ENCODE data around the gene PPM1H. TPM values are rescaled to one million over a fixed set of nuclear protein-coding genes. Genes with fewer than 3 reads are reported as not detected.
A peak's percentile ranks its signal among the peaks of the same experiment; 100 is the strongest.

PPM1H gene
- total and polyA plus RNA-seq, 7 donors: 0.92 to 4.3 (median 3.0) TPM

- Histone ChIP-seq H3K4me3 (no peak overlapping the region), H3K4me1 (peaks cover 0 to 9% (median 0%) of the 10 kb centered on the region in 4 donors), H3K36me3 (no peaks in the 10 kb centered on the region), H3K9me3 (no peaks in the 10 kb centered on the region), H3K27ac (no peak overlapping the region), H3K27me3 (no peaks in the 10 kb centered on the region)
- intact Hi-C loops (cut with DNase I): no loop called here
- no peak for DNase-seq
- WGBS, 2 donors: 94 to 95% methylated on average over 2 of the region's 2 CpGs
- TF ChIP-seq EP300 (IDR thresholded peaks at IDR 0.05) (no peak), POLR2AphosphoS5 (IDR thresholded peaks at IDR 0.05) (no peak), POLR2A (IDR thresholded peaks at IDR 0.05) (no peak)
- TF ChIP-seq, protein P1, sequence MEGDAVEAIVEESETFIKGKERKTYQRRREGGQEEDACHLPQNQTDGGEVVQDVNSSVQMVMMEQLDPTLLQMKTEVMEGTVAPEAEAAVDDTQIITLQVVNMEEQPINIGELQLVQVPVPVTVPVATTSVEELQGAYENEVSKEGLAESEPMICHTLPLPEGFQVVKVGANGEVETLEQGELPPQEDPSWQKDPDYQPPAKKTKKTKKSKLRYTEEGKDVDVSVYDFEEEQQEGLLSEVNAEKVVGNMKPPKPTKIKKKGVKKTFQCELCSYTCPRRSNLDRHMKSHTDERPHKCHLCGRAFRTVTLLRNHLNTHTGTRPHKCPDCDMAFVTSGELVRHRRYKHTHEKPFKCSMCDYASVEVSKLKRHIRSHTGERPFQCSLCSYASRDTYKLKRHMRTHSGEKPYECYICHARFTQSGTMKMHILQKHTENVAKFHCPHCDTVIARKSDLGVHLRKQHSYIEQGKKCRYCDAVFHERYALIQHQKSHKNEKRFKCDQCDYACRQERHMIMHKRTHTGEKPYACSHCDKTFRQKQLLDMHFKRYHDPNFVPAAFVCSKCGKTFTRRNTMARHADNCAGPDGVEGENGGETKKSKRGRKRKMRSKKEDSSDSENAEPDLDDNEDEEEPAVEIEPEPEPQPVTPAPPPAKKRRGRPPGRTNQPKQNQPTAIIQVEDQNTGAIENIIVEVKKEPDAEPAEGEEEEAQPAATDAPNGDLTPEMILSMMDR (IDR thresholded peaks at IDR 0.05): no peak
Observed at GRCh38 chr12:62651138-62651537, 283.8 kb downstream of the PPM1H start.

DNA sequence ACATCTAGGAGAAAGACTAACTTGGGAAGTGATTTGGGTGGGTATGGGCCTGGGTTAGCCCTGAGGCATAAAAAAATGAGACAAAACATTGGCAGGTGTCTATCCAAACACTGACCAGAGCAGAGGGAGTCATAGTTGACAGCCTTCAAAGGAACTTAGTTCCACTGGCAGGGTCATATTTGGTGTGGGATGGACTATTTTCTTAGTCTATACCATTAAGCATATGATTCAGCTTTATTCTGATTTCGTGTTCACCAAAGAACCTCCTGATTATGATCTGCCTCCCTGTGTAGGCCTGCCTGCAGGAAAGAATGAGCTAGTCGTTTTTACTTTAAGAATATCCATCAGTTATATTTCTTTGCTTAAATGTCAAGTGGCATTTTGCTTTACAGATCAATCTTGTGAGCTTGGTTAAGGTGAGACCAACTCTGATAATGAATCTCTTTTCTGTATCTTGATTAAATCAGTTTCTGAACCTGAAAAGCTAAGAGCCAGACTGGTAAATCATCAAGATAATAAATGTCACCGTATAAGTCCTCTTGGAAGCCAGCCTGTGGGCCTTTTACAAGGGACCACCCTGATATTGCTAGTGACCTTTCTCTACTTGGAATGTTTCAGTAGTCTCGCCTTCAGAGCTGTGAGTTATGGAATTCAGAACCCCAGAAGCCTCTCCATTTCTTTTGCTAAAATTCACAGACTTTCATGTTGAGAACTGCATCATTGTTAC is 285.4 kb downstream of the PPM1H start:
- 74 to 75% methylated on average over 4 of the region's 4 CpGs for WGBS, 2 donors
- peaks cover 0 to 9% (median 0%) of the 10 kb centered on the region in 4 donors for H3K4me1 ChIP-seq
- TF ChIP-seq EP300 (IDR thresholded peaks at IDR 0.05) (no peak), POLR2AphosphoS5 (IDR thresholded peaks at IDR 0.05) (no peak), POLR2A (IDR thresholded peaks at IDR 0.05) (no peak)
- TF ChIP-seq, protein P1 (IDR thresholded peaks at IDR 0.05): no peak
- no peaks in the 10 kb centered on the region for H3K27me3 ChIP-seq
- no peaks in the 10 kb centered on the region for H3K36me3 ChIP-seq
- H3K9me3 ChIP-seq: no peaks in the 10 kb centered on the region
- no peak overlapping the region for H3K4me3 ChIP-seq
- no peak overlapping the region for H3K27ac ChIP-seq
- no peak for DNase-seq
- intact Hi-C loops (cut with DNase I): no loop called here

- peak; percentile 76 for DNase-seq
- WGBS, 2 donors: 64 to 66% methylated on average over 3 of the region's 3 CpGs
- Histone ChIP-seq H3K36me3 (no peaks in the 10 kb centered on the region), H3K9me3 (no peaks in the 10 kb centered on the region), H3K27ac (peak overlapping the region in 1 of 4 donors; percentile 18), H3K27me3 (no peaks in the 10 kb centered on the region), H3K4me3 (no peak overlapping the region), H3K4me1 (peaks cover 0 to 9% (median 0%) of the 10 kb centered on the region in 4 donors)
- intact Hi-C loops (cut with DNase I): no loop called here
- TF ChIP-seq EP300 (IDR thresholded peaks at IDR 0.05): no peak
- TF ChIP-seq POLR2A (IDR thresholded peaks at IDR 0.05): no peak
- TF ChIP-seq POLR2AphosphoS5 (IDR thresholded peaks at IDR 0.05): no peak
- TF ChIP-seq, protein P1 (IDR thresholded peaks at IDR 0.05): no peak
Observed at GRCh38 chr12:62647586-62647985, 287.4 kb downstream of the PPM1H start.

DNA sequence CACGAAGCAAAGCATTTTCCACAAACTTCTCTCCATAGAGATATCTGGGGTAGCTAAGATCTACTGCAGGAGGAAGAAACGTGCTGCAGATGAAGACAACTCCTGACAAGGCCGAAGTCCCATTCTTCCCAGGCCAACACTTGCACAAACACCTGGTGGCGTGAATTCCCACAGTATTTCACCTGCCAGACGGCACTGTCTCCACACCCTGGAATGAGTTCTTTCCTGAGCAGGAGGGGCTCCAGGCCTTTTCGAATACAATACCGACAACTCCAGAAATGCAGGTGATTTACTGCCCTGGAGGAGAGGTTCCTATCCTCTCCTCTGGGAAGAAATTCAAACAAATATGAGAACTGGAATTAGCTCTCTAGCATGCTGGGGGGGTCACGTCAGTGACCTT is 288.4 kb downstream of the PPM1H start:
- H3K36me3 ChIP-seq: no peaks in the 10 kb centered on the region
- DNase-seq: no peak
- 92 to 93% methylated on average over 8 of the region's 8 CpGs for WGBS, 2 donors
- H3K4me1 ChIP-seq: peaks cover 0 to 9% (median 0%) of the 10 kb centered on the region in 4 donors
- intact Hi-C loops (cut with DNase I): no loop called here
- no peaks in the 10 kb centered on the region for H3K9me3 ChIP-seq
- no peak overlapping the region for H3K4me3 ChIP-seq
- H3K27ac ChIP-seq: no peak overlapping the region
- no peaks in the 10 kb centered on the region for H3K27me3 ChIP-seq
- TF ChIP-seq EP300 (IDR thresholded peaks at IDR 0.05) (no peak), POLR2A (IDR thresholded peaks at IDR 0.05) (no peak), POLR2AphosphoS5 (IDR thresholded peaks at IDR 0.05) (no peak)
- TF ChIP-seq, protein P1 (IDR thresholded peaks at IDR 0.05): no peak

Data from sigmoid colon (tissue), 7 donors.